Measurements from ENCODE around the gene IQGAP2.

IQGAP2 gene

DNA sequence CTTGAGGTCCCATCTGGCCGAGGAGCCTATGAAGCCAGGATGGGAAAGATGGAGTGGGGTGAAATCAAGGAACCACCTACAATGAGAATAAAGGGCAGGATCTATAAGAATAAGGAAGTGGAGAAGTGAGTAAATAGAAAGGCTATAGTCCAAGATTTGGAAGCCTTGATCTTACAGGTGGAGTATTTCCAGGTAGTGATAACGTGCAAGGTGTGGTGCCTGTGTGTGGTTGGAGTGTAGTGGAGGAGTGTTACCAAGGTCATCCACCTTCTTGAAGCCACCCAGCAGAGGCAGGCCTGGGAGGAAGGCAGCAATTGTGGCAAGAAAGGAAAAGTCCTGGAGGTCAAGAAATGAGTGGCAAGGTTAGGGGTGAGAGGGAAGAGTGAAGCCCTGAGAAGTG is 72.9 kb downstream of the IQGAP2 start:
- TF ChIP-seq, protein P1, sequence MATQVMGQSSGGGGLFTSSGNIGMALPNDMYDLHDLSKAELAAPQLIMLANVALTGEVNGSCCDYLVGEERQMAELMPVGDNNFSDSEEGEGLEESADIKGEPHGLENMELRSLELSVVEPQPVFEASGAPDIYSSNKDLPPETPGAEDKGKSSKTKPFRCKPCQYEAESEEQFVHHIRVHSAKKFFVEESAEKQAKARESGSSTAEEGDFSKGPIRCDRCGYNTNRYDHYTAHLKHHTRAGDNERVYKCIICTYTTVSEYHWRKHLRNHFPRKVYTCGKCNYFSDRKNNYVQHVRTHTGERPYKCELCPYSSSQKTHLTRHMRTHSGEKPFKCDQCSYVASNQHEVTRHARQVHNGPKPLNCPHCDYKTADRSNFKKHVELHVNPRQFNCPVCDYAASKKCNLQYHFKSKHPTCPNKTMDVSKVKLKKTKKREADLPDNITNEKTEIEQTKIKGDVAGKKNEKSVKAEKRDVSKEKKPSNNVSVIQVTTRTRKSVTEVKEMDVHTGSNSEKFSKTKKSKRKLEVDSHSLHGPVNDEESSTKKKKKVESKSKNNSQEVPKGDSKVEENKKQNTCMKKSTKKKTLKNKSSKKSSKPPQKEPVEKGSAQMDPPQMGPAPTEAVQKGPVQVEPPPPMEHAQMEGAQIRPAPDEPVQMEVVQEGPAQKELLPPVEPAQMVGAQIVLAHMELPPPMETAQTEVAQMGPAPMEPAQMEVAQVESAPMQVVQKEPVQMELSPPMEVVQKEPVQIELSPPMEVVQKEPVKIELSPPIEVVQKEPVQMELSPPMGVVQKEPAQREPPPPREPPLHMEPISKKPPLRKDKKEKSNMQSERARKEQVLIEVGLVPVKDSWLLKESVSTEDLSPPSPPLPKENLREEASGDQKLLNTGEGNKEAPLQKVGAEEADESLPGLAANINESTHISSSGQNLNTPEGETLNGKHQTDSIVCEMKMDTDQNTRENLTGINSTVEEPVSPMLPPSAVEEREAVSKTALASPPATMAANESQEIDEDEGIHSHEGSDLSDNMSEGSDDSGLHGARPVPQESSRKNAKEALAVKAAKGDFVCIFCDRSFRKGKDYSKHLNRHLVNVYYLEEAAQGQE (IDR thresholded peaks at IDR 0.05; ENCODE audit: low read depth): no peak
- TF ChIP-seq CEBPB (IDR thresholded peaks at IDR 0.05) (no peak), NFIC (IDR thresholded peaks at IDR 0.05) (no peak), EGR1 (IDR thresholded peaks at IDR 0.05) (no peak), FOXM1 (IDR thresholded peaks at IDR 0.05; ENCODE audit: borderline replicate concordance, low read depth) (no peak), RAD21 (IDR thresholded peaks at IDR 0.05; ENCODE audit: low read depth) (no peak), YY1 (IDR thresholded peaks at IDR 0.05; ENCODE audit: low read depth) (no peak), MAX (IDR thresholded peaks at IDR 0.05) (no peak), CREB1 (IDR thresholded peaks at IDR 0.05; ENCODE audit: low read depth) (no peak), EP300 (IDR thresholded peaks at IDR 0.05; ENCODE audit: borderline replicate concordance) (no peak), TAF1 (IDR thresholded peaks at IDR 0.05; ENCODE audit: low read depth) (no peak), TCF12 (IDR thresholded peaks at IDR 0.05; ENCODE audit: low read depth) (no peak), TEAD4 (IDR thresholded peaks at IDR 0.05) (no peak), ZBTB7A (IDR thresholded peaks at IDR 0.05; ENCODE audit: low read depth) (no peak)
- TF ChIP-seq, protein P2, sequence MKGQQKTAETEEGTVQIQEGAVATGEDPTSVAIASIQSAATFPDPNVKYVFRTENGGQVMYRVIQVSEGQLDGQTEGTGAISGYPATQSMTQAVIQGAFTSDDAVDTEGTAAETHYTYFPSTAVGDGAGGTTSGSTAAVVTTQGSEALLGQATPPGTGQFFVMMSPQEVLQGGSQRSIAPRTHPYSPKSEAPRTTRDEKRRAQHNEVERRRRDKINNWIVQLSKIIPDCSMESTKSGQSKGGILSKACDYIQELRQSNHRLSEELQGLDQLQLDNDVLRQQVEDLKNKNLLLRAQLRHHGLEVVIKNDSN (IDR thresholded peaks at IDR 0.05): no peak

- no peak for TF ChIP-seq ZBTB7A (IDR thresholded peaks at IDR 0.05; ENCODE audit: low read depth)
- TF ChIP-seq EP300 (IDR thresholded peaks at IDR 0.05; ENCODE audit: borderline replicate concordance): no peak
- no peak for TF ChIP-seq TCF12 (IDR thresholded peaks at IDR 0.05; ENCODE audit: low read depth)
- TF ChIP-seq CEBPB (IDR thresholded peaks at IDR 0.05): no peak
- no peak for TF ChIP-seq TEAD4 (IDR thresholded peaks at IDR 0.05)
- TF ChIP-seq, protein P2 (IDR thresholded peaks at IDR 0.05): no peak
- no peak for TF ChIP-seq EGR1 (IDR thresholded peaks at IDR 0.05)
- TF ChIP-seq TAF1 (IDR thresholded peaks at IDR 0.05; ENCODE audit: low read depth): no peak
- TF ChIP-seq CREB1 (IDR thresholded peaks at IDR 0.05; ENCODE audit: low read depth): no peak
- TF ChIP-seq MAX (IDR thresholded peaks at IDR 0.05): no peak
- TF ChIP-seq RAD21 (IDR thresholded peaks at IDR 0.05; ENCODE audit: low read depth): no peak
- TF ChIP-seq, protein P1 (IDR thresholded peaks at IDR 0.05; ENCODE audit: low read depth): no peak
- no peak for TF ChIP-seq YY1 (IDR thresholded peaks at IDR 0.05; ENCODE audit: low read depth)
- no peak for TF ChIP-seq NFIC (IDR thresholded peaks at IDR 0.05)
- TF ChIP-seq FOXM1 (IDR thresholded peaks at IDR 0.05; ENCODE audit: borderline replicate concordance, low read depth): no peak
Measured at GRCh38 chr5:76476474-76477038, 73.5 kb downstream of the IQGAP2 start.

GRCh38 chr5:76477061-76477460 is 74.0 kb downstream of the IQGAP2 start:
- no peak for TF ChIP-seq FOXM1 (IDR thresholded peaks at IDR 0.05; ENCODE audit: borderline replicate concordance, low read depth)
- TF ChIP-seq EP300 (IDR thresholded peaks at IDR 0.05; ENCODE audit: borderline replicate concordance): no peak
- no peak for TF ChIP-seq CREB1 (IDR thresholded peaks at IDR 0.05; ENCODE audit: low read depth)
- TF ChIP-seq, protein P1 (IDR thresholded peaks at IDR 0.05; ENCODE audit: low read depth): no peak
- TF ChIP-seq YY1 (IDR thresholded peaks at IDR 0.05; ENCODE audit: low read depth): no peak
- TF ChIP-seq TAF1 (IDR thresholded peaks at IDR 0.05; ENCODE audit: low read depth): no peak

DNA sequence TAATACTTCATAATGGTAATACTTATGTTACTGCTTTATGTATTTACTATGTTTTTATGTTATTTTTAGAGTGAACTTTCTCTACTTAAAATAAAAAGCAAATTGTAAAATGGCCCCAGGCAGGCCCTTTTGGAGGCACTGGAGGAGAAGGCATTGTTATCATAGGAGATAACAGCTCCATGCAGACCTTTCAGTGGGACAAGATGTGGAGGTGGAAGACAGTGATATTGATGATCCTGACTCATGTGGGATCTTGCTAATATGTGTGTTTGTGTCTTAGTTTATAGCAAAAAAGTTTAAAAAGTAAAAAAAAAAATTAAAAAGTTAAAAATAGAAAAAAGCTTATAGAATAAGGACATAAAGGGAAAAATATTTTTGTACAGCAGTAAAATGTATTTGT is 74.5 kb downstream of the IQGAP2 start:
- TF ChIP-seq EP300 (IDR thresholded peaks at IDR 0.05; ENCODE audit: borderline replicate concordance) (no peak), FOXM1 (IDR thresholded peaks at IDR 0.05; ENCODE audit: borderline replicate concordance, low read depth) (no peak), MAX (IDR thresholded peaks at IDR 0.05) (no peak), EGR1 (IDR thresholded peaks at IDR 0.05) (no peak), CREB1 (IDR thresholded peaks at IDR 0.05; ENCODE audit: low read depth) (no peak), TCF12 (IDR thresholded peaks at IDR 0.05; ENCODE audit: low read depth) (no peak), YY1 (IDR thresholded peaks at IDR 0.05; ENCODE audit: low read depth) (no peak), CEBPB (IDR thresholded peaks at IDR 0.05) (no peak), NFIC (IDR thresholded peaks at IDR 0.05) (no peak), TEAD4 (IDR thresholded peaks at IDR 0.05) (no peak), RAD21 (IDR thresholded peaks at IDR 0.05; ENCODE audit: low read depth) (no peak)
- TF ChIP-seq, protein P1 (IDR thresholded peaks at IDR 0.05; ENCODE audit: low read depth): no peak
- TF ChIP-seq, protein P2 (IDR thresholded peaks at IDR 0.05): no peak
